ENCODE results near the gene GABBR2. TPM values are rescaled to one million over a fixed set of nuclear protein-coding genes. Genes with fewer than 3 reads are reported as not detected.

The GABBR2 gene
- polyA plus RNA-seq, 1 of the 3 experiments (the other 2 are of a cell fraction), result not detected

- no peak for DNase-seq
- Histone ChIP-seq H2AFZ (ENCODE audit: low read depth) (no peak overlapping the region), H3K4me2 (no peak overlapping the region), H3K79me2 (ENCODE audit: insufficient read depth) (no peaks in the 10 kb centered on the region), H3K4me1 (ENCODE audit: control insufficient read depth in 1 of 2, insufficient read depth in 2 of 2, low read depth in 1 of 2, low read length in 1 of 2) (no peaks in the 10 kb centered on the region; a peak in 1 of 4 replicates), H4K20me1 (ENCODE audit: insufficient read depth) (no peaks in the 10 kb centered on the region), H3K9ac (no peak overlapping the region), H3K27ac (ENCODE audit: low read depth in 2 of 2, low read length in 1 of 2) (no peak overlapping the region), H3F3A (replicated peaks; ENCODE audit: insufficient read depth) (no peaks in the 10 kb centered on the region), H3K27me3 (ENCODE audit: insufficient read depth) (no peaks in the 10 kb centered on the region; the same call in 1 of the 2 replicates), H3K9me3 (no peaks in the 10 kb centered on the region), H3K9me2 (no peaks in the 10 kb centered on the region), H3K36me3 (replicated peaks in 1 of 2; ENCODE audit: control insufficient read depth in 1 of 2, insufficient read depth in 2 of 2, low read length in 1 of 2) (no peaks in the 10 kb centered on the region), H3K4me3 (ENCODE audit: low read depth in 2 of 2, low read length in 1 of 2) (no peak overlapping the region)
- WGBS (ENCODE audit: low lambda C conversion rate), result 21% methylated on average over 3 of the region's 3 CpGs
- ChIA-PET POLR2A (no interaction called here), CTCF (no interaction called here)
- TF ChIP-seq RAD21 (IDR thresholded peaks at IDR 0.05; ENCODE audit: low read length), result no peak
- no peak for TF ChIP-seq NRF1 (IDR thresholded peaks at IDR 0.05; ENCODE audit: low read depth, low read length)
- TF ChIP-seq FOSL2 (IDR thresholded peaks at IDR 0.05; ENCODE audit: borderline replicate concordance, low read depth), result no peak
- no peak for TF ChIP-seq MEF2A (IDR thresholded peaks at IDR 0.05; ENCODE audit: borderline replicate concordance, low read depth)
- no peak for TF ChIP-seq POLR2AphosphoS5 (IDR thresholded peaks at IDR 0.05; ENCODE audit: low read depth, low read length)
- no peak for TF ChIP-seq REST (IDR thresholded peaks at IDR 0.05; ENCODE audit: low read depth, low read length)
- TF ChIP-seq MXI1 (IDR thresholded peaks at IDR 0.05; ENCODE audit: low read depth, low read length), result no peak
- no peak for TF ChIP-seq RXRA (IDR thresholded peaks at IDR 0.05; ENCODE audit: borderline replicate concordance, low read depth)
- TF ChIP-seq EZH2phosphoT487 (IDR thresholded peaks at IDR 0.05; ENCODE audit: borderline replicate concordance, low read depth), result no peak
- no peak for TF ChIP-seq USF1 (IDR thresholded peaks at IDR 0.05; ENCODE audit: borderline replicate concordance, low read depth)
- no peak for TF ChIP-seq ELF1 (IDR thresholded peaks at IDR 0.05)
- no peak for TF ChIP-seq PBX3 (IDR thresholded peaks at IDR 0.05)
- TF ChIP-seq EP300 (IDR thresholded peaks at IDR 0.05; ENCODE audit: borderline replicate concordance in 1 of 2, low read depth in 1 of 2, low read length in 1 of 2), result no peak
- TF ChIP-seq GABPA (IDR thresholded peaks at IDR 0.05; ENCODE audit: low read depth), result no peak
- no peak for TF ChIP-seq SIN3A (IDR thresholded peaks at IDR 0.05; ENCODE audit: borderline replicate concordance, low read depth, low read length)
- no peak for TF ChIP-seq IRF3 (IDR thresholded peaks at IDR 0.05; ENCODE audit: low read depth, low read length)
These were observed 137.1 kb downstream of the GABBR2 start for GRCh38 chr9:98571643-98572042.
